Neuronal stem cell (in vitro differentiated cells): ENCODE results near the gene DNAH17.

Experiments used
- DNase-seq: peaks from one replicate; pipeline ENCODE4 v3.0.0-alpha.2; 2013; ENCODE audit warnings: low spot score
- H2AFZ ChIP-seq: one replicate; pipeline ENCODE4 v1.6.1; 2013; ENCODE audit warnings: mild to moderate bottlenecking, low read length, inconsistent platforms
- H2AK5ac ChIP-seq: 2 replicates; pipeline ENCODE4 v1.6.1; 2013; ENCODE audit warnings: low read depth, mild to moderate bottlenecking, inconsistent platforms, low read length, moderate library complexity, mixed read lengths
- H2BK120ac ChIP-seq: 2 replicates; pipeline ENCODE4 v1.6.1; 2013; ENCODE audit warnings: low read depth, mild to moderate bottlenecking, inconsistent platforms, low read length, moderate library complexity, mixed read lengths
- H2BK12ac ChIP-seq: one replicate; pipeline ENCODE4 v1.6.1; 2013; ENCODE audit warnings: low read length, inconsistent platforms
- H2BK15ac ChIP-seq: 2 replicates; pipeline ENCODE4 v1.6.1; 2013; ENCODE audit warnings: mild to moderate bottlenecking, low read length, inconsistent platforms, mixed read lengths
- H2BK5ac ChIP-seq: one replicate; pipeline ENCODE4 v1.6.1; 2013; ENCODE audit warnings: inconsistent platforms, mild to moderate bottlenecking, low read length, moderate library complexity
- H3K14ac ChIP-seq: one replicate; pipeline ENCODE4 v1.6.1; 2013; ENCODE audit warnings: low read length, inconsistent platforms
- H3K18ac ChIP-seq: 2 replicates; pipeline ENCODE4 v1.6.1; 2013; ENCODE audit warnings: low read length, inconsistent platforms
- H3K23ac ChIP-seq: 2 replicates; pipeline ENCODE4 v1.6.1; 2013; ENCODE audit warnings: low read depth, mild to moderate bottlenecking, mixed read lengths, low read length, inconsistent platforms; ENCODE audit not compliant: poor library complexity
- H3K27ac ChIP-seq: replicated peaks from 3 replicates; pipeline ENCODE4 v1.5.1; 2013; ENCODE audit warnings: low read length, inconsistent platforms
- H3K27me3 ChIP-seq, 3 experiments: 2 replicates each; pipeline ENCODE4 v1.6.1; 2013; ENCODE audit warnings: low read length in 3 of 3, mild to moderate bottlenecking in 2 of 3, inconsistent platforms in 1 of 3, low read depth in 1 of 3, mixed read lengths in 1 of 3, moderate library complexity in 1 of 3; ENCODE audit not compliant: control insufficient read depth in 3 of 3, insufficient read depth in 3 of 3
- H3K36me3 ChIP-seq, 2 donors: replicated peaks in 1 of 2; 2 replicates each; pipeline ENCODE4 v1.6.1; 2013; ENCODE audit warnings: low read length in 2 of 2; ENCODE audit not compliant: control insufficient read depth in 2 of 2, insufficient read depth in 2 of 2
- H3K4ac ChIP-seq: 2 replicates; pipeline ENCODE4 v1.6.1; 2013; ENCODE audit warnings: inconsistent platforms, mild to moderate bottlenecking, low read length, moderate library complexity
- H3K4me1 ChIP-seq, 2 donors: 1 replicate in 1 of 2; 2 replicates in 1 of 2; pipeline ENCODE4 v1.6.1; 2013; ENCODE audit warnings: low read length in 2 of 2, low read depth in 1 of 2; ENCODE audit not compliant: control insufficient read depth in 2 of 2, insufficient read depth in 1 of 2
- H3K4me2 ChIP-seq: one replicate; pipeline ENCODE4 v1.6.1; 2013; ENCODE audit warnings: mild to moderate bottlenecking, low read length, inconsistent platforms; ENCODE audit not compliant: insufficient read depth, poor library complexity, severe bottlenecking
- H3K4me3 ChIP-seq, 2 donors: 2 replicates each; pipeline ENCODE4 v1.5.1; 2013; ENCODE audit warnings: low read length in 2 of 2, mild to moderate bottlenecking in 2 of 2, inconsistent platforms in 1 of 2, moderate library complexity in 1 of 2
- H3K79me1 ChIP-seq: one replicate; pipeline ENCODE4 v1.6.1; 2013; ENCODE audit warnings: low read depth, mild to moderate bottlenecking, inconsistent platforms, low read length, moderate library complexity
- H3K9ac ChIP-seq: one replicate; pipeline ENCODE4 v1.6.1; 2013; ENCODE audit warnings: mild to moderate bottlenecking, low read depth, low read length, inconsistent platforms; ENCODE audit not compliant: poor library complexity
- H3K9me3 ChIP-seq, 2 donors: replicated peaks in 1 of 2; 2 replicates each; pipeline versions ENCODE3 to v1.6.1; 2013; ENCODE audit warnings: low read length in 2 of 2, mild to moderate bottlenecking in 2 of 2, inconsistent platforms in 1 of 2, low read depth in 1 of 2, mixed read lengths in 1 of 2, moderate library complexity in 1 of 2; ENCODE audit not compliant: control insufficient read depth in 2 of 2, insufficient read depth in 1 of 2
- H4K8ac ChIP-seq: one replicate; pipeline ENCODE4 v1.6.1; 2013; ENCODE audit warnings: low read depth, mild to moderate bottlenecking, inconsistent platforms, low read length, moderate library complexity
- H4K91ac ChIP-seq: one replicate; pipeline ENCODE4 v1.6.1; 2013; ENCODE audit warnings: low read length, low read depth, mild to moderate bottlenecking, inconsistent platforms; ENCODE audit not compliant: poor library complexity
- WGBS, 2 donors: extraction: QIAGEN DNeasy Blood & Tissue Kit; methylation state at CpG; one replicate each; pipeline ENCODE4 v1.1.7; 2013; ENCODE audit warnings: missing lambda C conversion rate in 2 of 2, mixed read lengths in 1 of 2; ENCODE audit not compliant: insufficient read length in 2 of 2, insufficient replicate concordance in 1 of 2; ENCODE audit errors: extremely low coverage in 2 of 2; 5-methylcytosine and 5-hydroxymethylcytosine counted together

The DNAH17 gene

GRCh38 chr17:78471635-78472034 lies 105.6 kb downstream of the DNAH17 start:
- H3K14ac ChIP-seq, result no peak overlapping the region
- no peak overlapping the region for H4K91ac ChIP-seq
- no peak overlapping the region for H3K4me2 ChIP-seq
- WGBS, 2 donors, result no CpG with 5 or more reads among the region's 12 CpGs
- no peak for DNase-seq
- no peak overlapping the region for H2BK5ac ChIP-seq
- no peak overlapping the region for H3K4me3 ChIP-seq
- H3K4ac ChIP-seq, result no peak overlapping the region
- no peaks in the 10 kb centered on the region for H3K9me3 ChIP-seq
- H2AK5ac ChIP-seq, result peak overlapping the region; percentile 47
- H3K27me3 ChIP-seq, result peaks cover 0 to 27% (median 0%) of the 10 kb centered on the region in 3 experiments
- peak overlapping the region; percentile 36 for H3K9ac ChIP-seq
- H2BK12ac ChIP-seq, result peak overlapping the region; percentile 59
- H3K27ac ChIP-seq, result no peak overlapping the region
- H3K23ac ChIP-seq, result no peak overlapping the region
- no peaks in the 10 kb centered on the region for H3K36me3 ChIP-seq
- H3K18ac ChIP-seq, result no peak overlapping the region
- peak overlapping the region; percentile 98 for H2BK15ac ChIP-seq
- H4K8ac ChIP-seq, result no peak overlapping the region
- H2AFZ ChIP-seq, result no peak overlapping the region
- no peaks in the 10 kb centered on the region for H3K79me1 ChIP-seq
- peaks cover 0 to 2% of the 10 kb centered on the region in 2 donors for H3K4me1 ChIP-seq
- no peak overlapping the region for H2BK120ac ChIP-seq

- no peak overlapping the region for H4K91ac ChIP-seq
- DNase-seq, result no peak
- no peak overlapping the region for H2BK5ac ChIP-seq
- no peak overlapping the region for H3K18ac ChIP-seq
- peaks cover 0 to 5% of the 10 kb centered on the region in 2 donors for H3K4me1 ChIP-seq
- H3K36me3 ChIP-seq, result no peaks in the 10 kb centered on the region
- no peak overlapping the region for H2BK12ac ChIP-seq
- H2BK120ac ChIP-seq, result no peak overlapping the region
- no peak overlapping the region for H2BK15ac ChIP-seq
- no peak overlapping the region for H3K23ac ChIP-seq
- H3K27me3 ChIP-seq, result peaks cover 0 to 17% (median 1%) of the 10 kb centered on the region in 3 experiments
- H3K27ac ChIP-seq, result no peak overlapping the region
- no peak overlapping the region for H3K4me3 ChIP-seq
- no CpG with 5 or more reads among the region's 7 CpGs for WGBS, 2 donors
- no peak overlapping the region for H3K9ac ChIP-seq
- no peak overlapping the region for H2AFZ ChIP-seq
- no peaks in the 10 kb centered on the region for H3K79me1 ChIP-seq
- no peak overlapping the region for H2AK5ac ChIP-seq
- no peak overlapping the region for H4K8ac ChIP-seq
- H3K4me2 ChIP-seq, result no peak overlapping the region
- no peak overlapping the region for H3K4ac ChIP-seq
- peaks cover 0 to 5% of the 10 kb centered on the region in 2 donors for H3K9me3 ChIP-seq
- H3K14ac ChIP-seq, result no peak overlapping the region
Measured at GRCh38 chr17:78469443-78469842, 107.8 kb downstream of the DNAH17 start.

GRCh38 chr17:78468366-78468765 lies 108.8 kb downstream of the DNAH17 start:
- Histone ChIP-seq H3K23ac (no peak overlapping the region), H3K9ac (no peak overlapping the region), H3K27me3 (peaks cover 0 to 12% (median 2%) of the 10 kb centered on the region in 3 experiments), H4K8ac (no peak overlapping the region), H3K4ac (no peak overlapping the region), H3K4me3 (no peak overlapping the region), H3K4me1 (peaks cover 0 to 5% of the 10 kb centered on the region in 2 donors), H3K27ac (no peak overlapping the region), H2BK15ac (no peak overlapping the region), H3K9me3 (peaks cover 0 to 6% of the 10 kb centered on the region in 2 donors), H2BK120ac (no peak overlapping the region), H2BK12ac (no peak overlapping the region), H2AFZ (no peak overlapping the region), H3K4me2 (no peak overlapping the region), H3K14ac (no peak overlapping the region), H2AK5ac (no peak overlapping the region), H3K36me3 (no peaks in the 10 kb centered on the region), H3K79me1 (no peaks in the 10 kb centered on the region), H2BK5ac (no peak overlapping the region), H3K18ac (no peak overlapping the region), H4K91ac (no peak overlapping the region)
- no CpG with 5 or more reads among the region's 12 CpGs for WGBS, 2 donors
- no peak for DNase-seq

GRCh38 chr17:78466786-78467715 lies 110.1 kb downstream of the DNAH17 start:
- H2BK120ac ChIP-seq, result peak overlapping the region; percentile 72
- H2BK12ac ChIP-seq, result peak overlapping the region; percentile 7
- DNase-seq, result no peak
- H2AFZ ChIP-seq, result no peak overlapping the region
- no peak overlapping the region for H4K91ac ChIP-seq
- H3K23ac ChIP-seq, result peak overlapping the region; percentile 55
- no peak overlapping the region for H3K4me2 ChIP-seq
- H3K9me3 ChIP-seq, result peaks cover 0 to 6% of the 10 kb centered on the region in 2 donors
- H3K27me3 ChIP-seq, result peaks cover 0 to 11% (median 2%) of the 10 kb centered on the region in 3 experiments
- no peak overlapping the region for H3K4ac ChIP-seq
- no peak overlapping the region for H3K9ac ChIP-seq
- no peak overlapping the region for H3K27ac ChIP-seq
- H3K18ac ChIP-seq, result peak overlapping the region; percentile 70
- no peak overlapping the region for H3K4me3 ChIP-seq
- peak overlapping the region; percentile 90 for H2BK5ac ChIP-seq
- no peaks in the 10 kb centered on the region for H3K36me3 ChIP-seq
- H3K4me1 ChIP-seq, result peaks cover 0 to 3% of the 10 kb centered on the region in 2 donors
- H3K79me1 ChIP-seq, result no peaks in the 10 kb centered on the region
- peak overlapping the region; percentile 81 for H2AK5ac ChIP-seq
- H2BK15ac ChIP-seq, result peak overlapping the region; percentile 1
- no peak overlapping the region for H4K8ac ChIP-seq
- WGBS, 2 donors, result no CpG with 5 or more reads among the region's 26 CpGs
- peak overlapping the region; percentile 10 for H3K14ac ChIP-seq
